ENCODE data around the gene C19orf73.
"Not testable (repeated sequence)": the region's sequence is repeated elsewhere in the genome, so short reads cannot be mapped to it uniquely, and the experiment has no call there.

C19orf73 gene

DNA sequence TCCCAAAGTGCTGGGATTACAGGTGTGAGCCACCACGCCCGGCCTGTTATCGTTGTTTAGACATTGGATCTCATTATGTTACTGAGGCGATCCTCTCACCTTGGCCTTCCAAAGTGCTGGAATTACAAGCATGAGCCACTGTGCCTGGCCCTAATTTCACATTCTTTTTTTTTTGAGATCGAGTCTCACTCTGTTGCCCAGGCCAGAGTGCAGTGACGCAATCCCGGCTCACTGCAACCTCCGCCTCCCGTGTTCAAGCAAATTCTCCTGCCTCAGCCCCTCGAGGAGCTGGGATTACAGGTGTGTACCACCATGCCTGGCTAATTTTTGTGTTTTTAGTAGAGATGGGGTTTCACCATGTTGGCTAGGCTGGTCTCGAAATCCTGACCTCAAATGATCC lies 4.3 kb upstream of the C19orf73 start:
- DNase-seq (ENCODE audit: low spot score) = not testable (repeated sequence)

DNA sequence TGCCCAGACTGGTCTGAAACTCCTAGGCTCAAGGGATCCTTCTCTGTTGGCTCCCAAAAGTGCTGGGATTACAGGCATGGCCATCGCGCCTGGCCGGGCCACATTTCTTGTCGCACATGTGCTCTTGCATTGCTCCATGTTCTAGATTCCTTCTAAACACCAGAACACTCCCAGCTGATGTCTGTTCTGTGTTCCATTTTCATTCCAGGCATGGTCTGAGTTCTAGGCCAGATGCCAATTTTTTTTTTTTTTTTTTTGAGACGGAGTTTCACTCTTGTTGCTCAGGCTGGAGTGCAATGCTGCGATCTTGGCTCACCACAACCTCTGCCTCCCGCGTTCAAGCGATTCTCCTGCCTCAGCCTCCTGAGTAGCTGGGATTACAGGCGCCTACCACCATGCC lies 2.9 kb upstream of the C19orf73 start:
- not testable (repeated sequence) for DNase-seq (ENCODE audit: low spot score)

DNA sequence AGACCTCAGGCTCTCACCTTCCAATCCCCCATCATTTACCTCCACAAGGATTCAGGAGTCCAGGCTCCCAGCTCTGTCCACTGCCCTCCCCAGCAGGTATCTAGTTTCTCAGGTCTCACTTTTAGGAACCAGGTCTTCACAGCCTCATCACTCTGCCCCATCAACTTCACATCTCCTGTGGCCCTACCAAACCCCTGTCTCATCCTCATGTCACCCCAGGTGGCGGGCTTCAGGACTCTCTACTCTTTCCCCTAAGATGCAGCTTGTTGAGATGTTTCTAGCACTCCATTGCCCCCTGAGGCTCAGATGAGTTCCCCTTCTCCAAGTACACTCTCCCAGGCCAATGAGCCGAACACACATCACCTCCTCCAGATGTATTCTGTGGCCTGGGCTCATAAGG lies 1.9 kb upstream of the C19orf73 start:
- DNase-seq (ENCODE audit: low spot score) = no peak

DNA sequence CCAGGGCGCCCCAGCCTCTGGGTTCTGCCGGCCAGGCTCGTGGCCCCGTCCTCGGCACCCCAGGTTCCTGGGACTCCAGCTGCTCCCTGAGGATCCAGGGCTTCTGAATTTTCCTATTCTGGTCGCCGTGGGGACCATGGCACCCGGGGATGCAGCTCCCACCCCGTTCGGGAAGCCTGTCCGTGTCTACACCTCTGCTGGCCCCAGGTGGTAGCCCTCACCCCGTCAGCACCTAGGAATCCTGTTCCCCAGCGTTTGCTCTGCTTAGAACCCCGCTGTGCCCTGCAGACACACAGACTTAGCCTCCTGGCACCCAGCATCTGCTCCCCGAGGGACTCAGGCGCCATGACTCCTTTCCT lies 1.4 kb upstream of the C19orf73 start:
- no peak for DNase-seq (ENCODE audit: low spot score)

DNA sequence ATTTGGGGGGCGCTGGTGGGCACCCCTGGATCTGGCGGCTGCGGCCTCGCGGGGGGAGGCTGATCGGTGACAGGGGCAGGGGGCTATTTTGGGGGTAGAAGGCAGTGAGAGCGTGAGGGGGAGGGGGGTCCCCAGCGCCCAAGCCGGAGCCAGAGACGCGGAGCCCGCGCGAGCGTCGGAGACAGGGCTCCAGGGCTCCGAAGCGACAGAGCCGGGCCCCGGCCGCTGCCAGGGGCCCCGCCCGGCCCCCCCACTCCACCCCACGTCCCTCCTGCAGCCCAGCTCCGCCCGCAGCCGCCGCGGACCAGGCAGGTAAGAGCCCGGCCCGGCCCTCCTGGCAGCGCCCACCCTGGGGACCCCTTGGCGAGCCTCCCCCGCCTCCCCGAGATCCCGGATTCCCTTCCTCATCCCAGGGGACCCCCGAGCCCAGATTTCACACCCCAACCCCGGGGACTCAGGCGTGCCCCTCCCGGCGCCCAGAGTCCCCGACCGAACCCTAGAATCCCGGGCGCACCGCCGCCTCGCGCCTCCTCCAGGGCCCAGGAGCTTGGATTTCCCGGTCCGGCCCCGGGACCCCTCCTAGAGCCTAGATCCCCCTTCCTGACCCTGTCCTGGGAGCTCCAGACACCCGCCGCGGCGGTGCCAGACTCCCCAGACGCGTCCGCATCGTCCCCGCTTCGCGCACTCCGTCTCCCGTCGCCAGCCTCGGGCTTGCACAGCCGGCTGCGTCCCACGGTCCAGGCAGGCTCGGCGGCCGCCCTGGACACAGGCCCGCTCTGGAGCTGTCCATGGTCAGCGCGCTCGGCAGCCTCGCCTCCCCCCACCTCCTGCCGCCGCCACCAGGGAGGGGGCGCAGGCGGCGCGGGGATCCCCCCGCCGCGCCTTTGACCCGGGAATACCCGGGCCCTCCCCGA lies 725 bp upstream of the C19orf73 start, which contains the start of gene PPFIA3:
TSS of gene PPFIA3 (plus strand) at position 134 of the 914 bp plus-strand sequence. CDS start 8,330 bp downstream, outside the sequence.
- DNase-seq (ENCODE audit: low spot score) = no peak

DNA sequence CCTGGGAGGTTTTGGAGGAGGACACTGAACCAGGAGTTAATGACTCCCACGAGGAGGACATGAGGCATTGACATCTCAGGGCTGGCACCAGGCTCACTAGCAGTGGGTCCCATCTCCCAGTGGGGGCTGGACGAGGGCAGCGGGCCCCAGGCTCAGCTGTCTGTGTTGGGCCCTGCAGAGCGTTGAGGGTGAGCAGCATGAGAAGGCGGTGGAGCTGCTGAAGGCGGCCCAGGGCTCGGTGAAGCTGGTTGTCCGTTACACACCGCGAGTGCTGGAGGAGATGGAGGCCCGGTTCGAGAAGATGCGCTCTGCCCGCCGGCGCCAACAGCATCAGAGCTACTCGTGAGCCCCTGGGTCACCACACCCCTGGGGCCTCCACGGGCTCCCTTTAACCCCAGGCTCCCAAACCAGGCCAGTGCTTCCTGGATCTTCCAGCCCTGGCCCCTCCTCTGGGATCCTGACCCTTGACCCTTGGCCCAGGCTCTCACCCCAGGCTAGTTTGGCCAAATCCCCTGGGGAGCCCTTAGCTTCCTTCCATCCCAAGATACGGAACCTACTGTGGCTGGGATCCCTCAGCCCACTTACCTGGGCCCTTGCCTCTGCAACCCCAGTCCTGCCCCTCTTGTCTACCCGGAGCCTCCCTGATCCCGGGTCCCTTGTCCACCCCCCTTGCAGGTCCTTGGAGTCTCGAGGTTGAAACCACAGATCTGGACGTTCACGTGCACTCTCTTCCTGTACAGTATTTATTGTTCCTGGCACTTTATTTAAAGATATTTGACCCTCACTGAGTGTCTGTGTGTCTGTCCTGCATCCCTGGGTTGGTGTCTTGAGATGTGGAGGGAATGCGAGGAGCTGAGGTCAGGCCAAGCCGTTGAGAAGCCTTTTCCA lies 1.0 kb downstream of the C19orf73 start:
- no peak for DNase-seq (ENCODE audit: low spot score)

DNA sequence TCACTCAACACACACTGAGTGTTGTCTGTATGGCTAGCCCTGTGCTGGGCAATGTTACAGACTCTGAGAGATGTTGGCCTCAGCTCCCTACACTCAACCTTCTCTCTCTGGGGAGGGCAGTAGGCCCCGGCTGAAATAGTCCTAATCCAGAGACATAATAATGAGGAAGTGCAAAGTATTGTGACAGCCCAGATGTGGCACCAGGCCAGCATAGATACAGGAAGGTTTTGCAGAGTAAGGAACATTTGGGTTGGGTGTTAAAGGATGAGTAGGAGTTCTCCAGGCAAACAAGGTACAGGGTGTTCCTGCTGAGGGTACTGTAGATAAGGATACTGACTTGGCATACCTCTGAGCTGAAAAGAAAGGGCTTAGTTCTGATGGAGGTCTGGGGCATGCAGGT lies 2.4 kb downstream of the C19orf73 start:
- DNase-seq (ENCODE audit: low spot score) = no peak

DNA sequence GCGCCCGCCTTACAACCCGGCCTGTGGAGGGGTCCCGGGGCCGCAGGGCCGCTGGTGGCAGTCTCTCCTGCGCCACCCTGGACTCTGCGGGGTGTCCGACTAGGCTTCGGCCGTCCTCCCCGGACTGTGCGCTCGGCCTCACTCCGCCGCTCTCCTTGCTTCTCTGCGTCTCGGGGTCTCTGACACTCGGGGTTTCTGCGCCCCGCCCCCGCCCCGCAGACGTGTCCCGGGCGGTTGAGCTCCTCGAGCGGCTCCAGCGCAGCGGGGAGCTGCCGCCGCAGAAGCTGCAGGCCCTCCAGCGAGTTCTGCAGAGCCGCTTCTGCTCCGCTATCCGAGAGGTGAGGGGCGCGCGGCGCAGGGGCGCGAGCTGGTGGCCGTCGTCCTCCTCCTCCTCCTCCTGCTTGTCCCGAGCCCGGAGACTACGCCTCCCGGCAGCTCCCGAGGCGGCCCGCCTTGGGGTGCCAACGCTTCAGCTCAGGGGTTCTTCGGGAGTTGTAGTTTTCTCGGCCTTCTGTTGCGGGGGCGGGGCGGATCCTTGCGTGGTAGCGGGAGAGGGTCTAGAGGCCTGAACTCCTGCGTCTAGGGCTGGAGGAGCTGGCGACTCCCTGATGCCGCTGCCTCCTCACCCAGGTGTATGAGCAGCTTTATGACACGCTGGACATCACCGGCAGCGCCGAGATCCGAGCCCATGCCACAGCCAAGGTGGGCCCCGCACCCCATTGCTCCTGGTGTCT lies 4.1 kb downstream of the C19orf73 start:
- DNase-seq (ENCODE audit: low spot score) = peak; percentile 76

DNA sequence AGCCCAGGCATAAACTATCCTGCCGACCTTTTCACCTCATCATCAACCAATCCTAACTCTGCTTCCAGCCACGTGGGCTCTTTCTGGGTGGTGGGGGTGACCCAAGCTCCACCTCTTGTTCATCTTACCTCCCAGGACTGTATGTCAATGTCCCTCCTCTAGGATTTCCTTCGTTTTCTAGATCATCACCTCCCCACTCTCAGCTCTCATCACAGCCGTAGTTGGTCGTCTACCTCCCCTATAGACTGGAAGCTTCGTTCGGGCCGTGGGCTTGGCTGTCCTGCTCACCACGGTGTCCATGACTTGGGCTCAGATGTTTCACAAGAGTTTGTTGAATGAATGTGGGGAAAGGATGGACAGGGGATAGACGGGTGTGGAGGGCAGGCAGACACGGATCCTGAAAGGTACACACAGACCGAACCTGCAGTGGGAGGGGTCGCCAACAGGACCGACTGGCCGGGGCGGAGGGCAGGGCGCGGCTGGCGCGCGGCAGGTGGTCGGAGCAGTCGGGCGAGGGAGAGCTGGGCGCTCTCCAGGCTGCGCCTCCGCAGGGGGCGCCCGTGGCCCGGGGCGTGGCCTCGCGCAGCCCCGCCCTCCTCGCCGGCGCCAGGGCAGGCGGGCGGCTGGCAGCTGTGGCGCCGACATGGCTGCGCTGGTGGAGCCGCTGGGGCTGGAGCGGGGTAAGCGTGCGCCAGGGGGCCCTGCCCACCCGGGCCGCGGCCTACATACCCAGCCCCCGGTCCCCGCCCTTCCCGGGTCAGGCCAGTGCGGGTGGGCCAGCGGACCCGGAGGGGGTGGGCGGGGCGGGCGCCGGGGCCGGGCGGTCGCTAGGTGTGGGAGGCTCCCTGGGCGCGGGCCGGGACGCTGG lies 4.9 kb downstream of the C19orf73 start, which contains the start of gene LIN7B:
TSS of gene LIN7B (plus strand) at position 609 of the 868 bp plus-strand sequence. CDS start at position 644, 35 bp downstream.
- peak; percentile 70 for DNase-seq (ENCODE audit: low spot score)

DNA sequence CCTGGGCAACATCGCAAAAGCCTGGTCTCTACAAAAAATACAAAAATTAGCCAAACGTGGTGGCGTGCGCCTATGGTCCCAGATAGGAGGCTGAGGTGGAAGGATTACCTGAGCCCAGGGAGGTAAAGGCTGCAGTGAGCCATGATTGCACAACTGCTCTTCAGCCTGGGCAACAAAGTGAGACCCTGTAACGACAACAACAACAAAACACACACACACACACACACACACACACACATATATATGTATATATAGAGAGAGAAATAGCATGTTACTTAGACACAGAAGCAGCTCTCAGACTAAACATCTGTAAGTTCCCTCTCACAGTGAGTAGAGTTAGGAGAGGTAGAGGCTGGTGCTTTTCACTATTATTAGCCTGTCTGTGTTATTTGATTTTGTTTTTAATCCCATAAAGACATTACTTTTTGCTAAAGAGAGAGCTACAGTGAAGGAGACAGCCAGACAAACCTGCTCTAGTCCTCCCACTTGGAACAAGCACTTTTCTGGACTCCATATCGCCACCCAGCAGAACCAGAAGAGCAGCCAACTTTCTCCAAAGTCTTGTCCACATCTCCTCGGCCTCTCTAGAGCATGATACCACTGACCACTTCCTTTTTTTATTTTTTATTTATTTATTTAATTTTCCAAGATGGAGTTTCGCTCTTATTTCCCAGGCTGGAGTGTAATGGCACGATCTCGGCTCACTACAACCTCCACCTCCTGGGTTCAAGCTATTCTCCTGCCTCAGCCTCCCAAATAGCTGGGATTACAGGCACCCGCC lies 7.5 kb downstream of the C19orf73 start:
- DNase-seq (ENCODE audit: low spot score) = no peak

DNA sequence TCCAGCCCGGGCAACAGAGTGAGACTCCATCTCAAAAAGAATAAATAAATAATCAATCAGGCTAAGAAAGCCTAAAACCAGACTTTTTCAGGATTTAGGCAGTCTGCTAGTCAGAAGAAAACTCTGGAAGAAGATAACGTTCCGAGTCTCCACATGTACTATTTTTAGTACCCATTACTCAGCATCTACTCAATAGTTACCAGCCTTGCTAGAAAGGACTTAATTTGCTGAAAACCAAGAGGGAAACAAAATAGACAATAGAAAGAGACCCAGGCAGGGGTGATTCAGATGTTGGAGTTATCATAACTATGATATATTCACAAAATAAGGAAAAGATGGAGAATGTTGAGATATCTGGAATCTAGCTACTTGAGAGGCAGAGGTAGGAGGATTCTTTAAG lies 8.4 kb downstream of the C19orf73 start:
- no peak for DNase-seq (ENCODE audit: low spot score)

DNA sequence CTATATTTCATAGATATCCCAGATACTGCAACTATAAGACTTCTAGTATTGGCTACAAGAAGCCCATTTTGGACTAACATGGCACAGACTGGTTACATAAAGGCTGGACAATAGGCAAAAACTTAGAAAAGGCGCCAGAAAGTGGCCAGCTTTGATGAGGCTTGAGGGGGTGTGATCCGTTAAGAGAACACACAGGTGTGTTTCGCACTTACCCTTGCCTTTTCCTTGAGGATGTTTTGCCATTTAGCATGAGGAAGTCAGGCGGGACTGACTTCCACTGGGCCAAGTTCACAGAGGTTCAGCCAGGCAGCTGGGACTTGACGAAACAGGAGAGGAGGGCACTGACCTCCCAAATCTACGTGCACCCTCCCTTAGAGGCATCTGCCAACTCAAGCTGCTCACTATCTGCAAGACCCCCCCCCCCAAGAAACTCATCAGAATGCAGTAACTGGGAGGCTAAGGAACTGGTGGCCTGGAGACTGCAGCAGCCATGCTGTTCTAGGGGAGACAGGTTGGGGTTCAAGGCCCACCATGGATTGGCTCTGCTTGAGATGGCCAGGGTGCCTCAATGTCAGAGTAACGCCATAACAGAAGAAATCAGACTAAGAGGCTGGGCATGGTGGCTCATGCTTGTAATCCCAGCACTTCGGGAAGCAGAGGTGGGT lies 9.2 kb downstream of the C19orf73 start:
- DNase-seq (ENCODE audit: low spot score) = no peak

DNA sequence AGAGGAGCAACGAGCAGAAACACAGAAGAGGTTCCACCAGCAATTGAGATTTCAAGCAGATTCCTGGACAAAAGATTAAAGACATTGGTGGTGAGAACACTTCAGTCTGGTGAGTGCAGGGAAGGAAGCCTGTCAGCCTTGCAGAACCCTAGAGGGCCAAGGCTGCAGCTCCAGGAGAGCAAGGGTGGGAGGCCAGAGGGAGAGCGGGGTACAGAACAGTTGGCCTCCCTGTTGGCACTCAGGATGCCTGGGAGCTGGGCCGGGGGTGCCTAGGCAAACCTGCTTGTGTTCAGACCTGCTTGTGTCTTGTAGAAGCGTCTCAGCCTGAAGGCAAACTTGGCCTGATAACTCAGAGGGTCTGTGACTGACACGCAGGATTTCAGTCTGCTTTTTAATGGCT lies 9.9 kb downstream of the C19orf73 start:
- no peak for DNase-seq (ENCODE audit: low spot score)

DNA sequence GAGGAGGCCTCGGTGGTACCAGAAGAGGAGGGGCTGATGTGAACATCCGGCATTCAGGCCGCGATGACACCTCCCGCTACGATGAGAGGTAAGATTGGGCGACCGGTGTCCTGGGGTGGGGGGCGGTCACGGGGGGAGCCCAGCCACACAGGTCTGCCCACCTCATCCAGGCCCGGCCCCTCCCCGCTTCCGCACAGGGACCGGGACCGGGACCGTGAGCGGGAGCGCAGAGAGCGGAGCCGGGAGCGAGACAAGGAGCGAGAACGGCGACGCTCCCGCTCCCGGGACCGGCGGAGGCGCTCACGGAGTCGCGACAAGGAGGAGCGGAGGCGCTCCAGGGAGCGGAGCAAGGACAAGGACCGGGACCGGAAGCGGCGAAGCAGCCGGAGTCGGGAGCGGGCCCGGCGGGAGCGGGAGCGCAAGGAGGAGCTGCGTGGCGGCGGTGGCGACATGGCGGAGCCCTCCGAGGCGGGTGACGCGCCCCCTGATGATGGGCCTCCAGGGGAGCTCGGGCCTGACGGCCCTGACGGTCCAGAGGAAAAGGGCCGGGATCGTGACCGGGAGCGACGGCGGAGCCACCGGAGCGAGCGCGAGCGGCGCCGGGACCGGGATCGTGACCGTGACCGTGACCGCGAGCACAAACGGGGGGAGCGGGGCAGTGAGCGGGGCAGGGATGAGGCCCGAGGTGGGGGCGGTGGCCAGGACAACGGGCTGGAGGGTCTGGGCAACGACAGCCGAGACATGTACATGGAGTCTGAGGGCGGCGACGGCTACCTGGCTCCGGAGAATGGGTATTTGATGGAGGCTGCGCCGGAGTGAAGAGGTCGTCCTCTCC lies 11.1 kb downstream of the C19orf73 start:
- no peak for DNase-seq (ENCODE audit: low spot score)

DNA sequence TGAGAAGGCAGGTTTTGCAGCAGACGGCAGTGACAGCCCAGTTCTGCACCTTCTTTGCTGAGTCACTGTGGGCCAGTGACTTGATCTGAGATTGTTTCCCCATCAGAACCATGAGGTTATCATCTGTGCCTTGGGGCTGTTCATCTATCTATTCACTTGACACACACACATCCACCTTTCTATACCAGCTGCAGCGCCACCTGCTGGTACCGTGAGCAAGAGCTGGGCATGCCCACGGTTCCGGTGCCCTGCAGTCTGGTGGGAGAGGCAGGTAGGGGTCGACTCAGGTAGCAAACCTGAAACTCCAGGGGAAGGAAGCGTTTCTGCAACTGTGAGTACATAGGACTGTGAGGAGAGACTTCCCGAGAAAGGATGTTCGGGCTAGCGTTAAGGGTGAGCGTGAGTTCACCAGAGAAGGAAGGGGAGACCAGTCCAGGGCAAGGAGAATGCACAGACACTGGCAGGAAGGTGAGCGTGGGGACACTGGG lies 12.3 kb downstream of the C19orf73 start:
- DNase-seq (ENCODE audit: low spot score) = peak; percentile 32

DNA sequence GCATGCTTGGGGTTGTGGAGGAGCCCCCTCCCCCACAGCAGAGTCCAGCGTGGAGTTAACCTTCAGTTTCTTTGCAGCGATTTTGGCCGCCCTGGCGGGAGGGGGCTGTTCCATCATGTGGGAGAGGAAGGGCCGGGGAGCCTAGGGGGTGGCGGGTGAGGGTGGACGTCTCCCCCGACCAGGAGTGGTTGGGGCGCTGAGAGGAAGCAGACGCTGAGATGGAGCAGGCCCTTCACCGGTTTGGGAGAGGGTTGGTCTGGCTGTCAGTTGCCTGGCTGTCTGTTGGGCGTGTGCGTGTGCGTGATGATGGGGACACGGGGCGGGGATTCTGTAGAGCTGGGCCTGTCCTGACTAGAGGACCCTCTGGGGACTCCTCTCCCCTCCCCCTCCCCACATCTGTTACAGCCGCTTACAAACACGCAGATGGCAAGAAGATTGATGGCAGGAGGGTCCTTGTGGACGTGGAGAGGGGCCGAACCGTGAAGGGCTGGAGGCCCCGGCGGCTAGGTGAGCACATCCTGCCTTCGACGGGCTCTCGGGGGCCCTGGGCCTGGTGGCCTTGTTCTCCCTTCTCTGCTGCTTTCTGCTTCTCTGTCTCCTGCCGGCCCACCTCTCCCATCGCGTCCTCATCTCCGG lies 14.6 kb downstream of the C19orf73 start:
- peak; percentile 22 for DNase-seq (ENCODE audit: low spot score)

DNA sequence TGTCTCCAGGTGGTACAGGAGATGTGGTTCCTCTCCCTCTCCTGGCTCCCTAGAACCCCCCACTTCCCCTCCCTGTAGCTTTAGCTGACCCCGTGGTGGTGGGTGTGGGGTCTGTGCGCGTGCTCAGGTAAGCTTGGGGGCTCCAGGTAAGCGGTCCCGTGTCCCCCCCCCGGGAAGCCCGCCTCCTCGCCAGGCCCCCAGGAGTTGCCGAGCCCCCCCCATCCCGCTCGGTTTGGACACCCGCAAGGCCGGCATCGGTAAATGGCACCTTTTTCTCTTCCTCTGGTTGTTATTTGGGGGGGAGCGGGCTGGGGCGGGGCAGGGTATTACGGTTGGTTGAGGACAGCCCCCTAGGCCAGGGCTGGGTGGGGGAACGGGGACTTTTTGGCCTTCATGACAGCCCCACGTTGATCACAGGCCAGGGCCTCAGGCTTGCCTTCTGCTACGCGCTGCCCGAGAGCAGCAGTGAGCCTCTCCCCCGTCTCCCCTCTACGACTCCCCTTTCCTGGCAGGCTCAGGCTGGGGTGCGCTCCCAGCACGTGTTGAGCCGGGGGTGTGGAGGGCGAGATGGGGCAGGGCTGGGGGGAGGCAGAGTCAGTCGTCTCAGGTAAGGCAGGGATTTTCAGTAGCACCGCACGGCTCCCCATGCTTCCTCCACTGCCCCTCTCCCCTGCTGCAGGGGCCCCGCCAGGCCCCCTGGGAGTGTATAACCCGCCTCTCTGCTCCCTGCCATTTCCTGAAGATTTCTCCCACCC lies 15.4 kb downstream of the C19orf73 start:
- no peak for DNase-seq (ENCODE audit: low spot score)
